IMR-90 (cell line): Measurements from ENCODE around the gene RPTOR. TPM values are rescaled to one million over a fixed set of nuclear protein-coding genes. Genes with fewer than 3 reads are reported as not detected.

Experiments
- ATAC-seq: fragments of 200-7000 bp; cut with Tn5 transposase; 2 replicates; pipeline ENCODE4 v1.9.1; 2020; ENCODE audit warnings: low read depth, mild to moderate bottlenecking, moderate library complexity
- BruUV-seq: library from RNA; stranded (reverse); fragments of 400-500 nt; replicated peaks from 2 replicates; lab custom pipeline; 2021; lab: Mats Ljungman, UMichigan
- CTCF ChIA-PET: fragments of 300-600 bp; formaldehyde crosslinking; extraction: SDS; loops from one replicate; lab custom pipeline; 2021; ENCODE audit warnings: antibody characterized with exemption; lab: Yijun Ruan, JAX
- POLR2A ChIA-PET: fragments of 300-600 bp; sonication (Branson Sonifier 250); formaldehyde crosslinking; loops from one replicate; lab custom pipeline; 2022; ENCODE audit warnings: antibody characterized with exemption; ENCODE audit not compliant: unreplicated experiment; lab: Charles Lee
- DNase-seq: peaks from one replicate; pipeline ENCODE4 v3.0.0; 2013
- H2AFZ ChIP-seq: replicated peaks from 2 replicates; pipeline ENCODE3; 2013; ENCODE audit warnings: low read length, mild to moderate bottlenecking; ENCODE audit not compliant: poor library complexity
- H2AK5ac ChIP-seq: 2 replicates; pipeline ENCODE4 v1.6.1; 2013; ENCODE audit warnings: low read depth, low read length, inconsistent platforms
- H2AK9ac ChIP-seq: replicated peaks from 2 replicates; pipeline ENCODE3; 2013; ENCODE audit warnings: mild to moderate bottlenecking, low read depth, low read length, moderate library complexity; ENCODE audit not compliant: poor library complexity
- H2BK120ac ChIP-seq: 2 replicates; pipeline ENCODE4 v1.6.1; 2013; ENCODE audit warnings: low read depth, low read length, inconsistent platforms
- H2BK15ac ChIP-seq: 3 replicates; pipeline ENCODE4 v1.6.1; 2013; ENCODE audit warnings: low read depth, low read length, inconsistent platforms
- H2BK20ac ChIP-seq: 2 replicates; pipeline ENCODE4 v1.6.1; 2013; ENCODE audit warnings: low read depth, mild to moderate bottlenecking, inconsistent platforms, low read length, moderate library complexity
- H2BK5ac ChIP-seq: 2 replicates; pipeline ENCODE4 v1.6.1; 2013; ENCODE audit warnings: mild to moderate bottlenecking, low read depth, low read length, inconsistent platforms; ENCODE audit not compliant: poor library complexity, severe bottlenecking
- H3K14ac ChIP-seq: replicated peaks from 2 replicates; pipeline ENCODE4 v1.6.1; 2013; ENCODE audit warnings: low read depth, low read length, inconsistent platforms
- H3K18ac ChIP-seq: 2 replicates; pipeline ENCODE4 v1.6.1; 2013; ENCODE audit warnings: low read depth, low read length, control low read depth
- H3K23ac ChIP-seq: 2 replicates; pipeline ENCODE4 v1.6.1; 2013; ENCODE audit warnings: low read depth, low read length, inconsistent platforms
- H3K27ac ChIP-seq: 2 replicates; pipeline ENCODE4 v1.5.1; 2013; ENCODE audit warnings: mild to moderate bottlenecking, control low read depth, low read length; ENCODE audit not compliant: insufficient read depth
- H3K27me3 ChIP-seq: 2 replicates; pipeline ENCODE4 v1.6.1; 2013; ENCODE audit warnings: low read length; ENCODE audit not compliant: control insufficient read depth, insufficient read depth
- H3K36me3 ChIP-seq: 2 replicates; pipeline ENCODE4 v1.6.1; 2013; ENCODE audit warnings: low read length, mixed read lengths; ENCODE audit not compliant: control insufficient read depth, insufficient read depth
- H3K4ac ChIP-seq: 2 replicates; pipeline ENCODE4 v1.6.1; 2013; ENCODE audit warnings: low read depth, low read length, inconsistent platforms
- H3K4me1 ChIP-seq: 2 replicates; pipeline ENCODE4 v1.6.1; 2013; ENCODE audit warnings: low read length, mixed read lengths; ENCODE audit not compliant: control insufficient read depth, insufficient read depth
- H3K4me2 ChIP-seq: 2 replicates; pipeline ENCODE4 v1.6.1; 2013; ENCODE audit warnings: low read depth, mild to moderate bottlenecking, control low read depth, low read length, moderate library complexity
- H3K4me3 ChIP-seq: 2 replicates; pipeline ENCODE4 v1.5.1; 2013; ENCODE audit warnings: low read depth, mild to moderate bottlenecking, control low read depth, low read length, moderate library complexity; ENCODE audit not compliant: insufficient read depth
- H3K56ac ChIP-seq: 2 replicates; pipeline ENCODE4 v1.6.1; 2013; ENCODE audit warnings: low read length, inconsistent platforms; ENCODE audit not compliant: insufficient read depth; ENCODE audit errors: extremely low read depth
- H3K79me1 ChIP-seq, 2 experiments: 2 replicates each; pipeline ENCODE4 v1.6.1; 2013; ENCODE audit warnings: low read length in 2 of 2, inconsistent platforms in 1 of 2, low read depth in 1 of 2
- H3K9ac ChIP-seq: 2 replicates; pipeline ENCODE4 v1.6.1; 2013; ENCODE audit warnings: low read depth, low read length, control low read depth
- H3K9me1 ChIP-seq: 2 replicates; pipeline ENCODE4 v1.6.1; 2013; ENCODE audit warnings: low read length, inconsistent platforms; ENCODE audit not compliant: insufficient read depth
- H3K9me3 ChIP-seq: 2 replicates; pipeline ENCODE4 v1.6.1; 2013; ENCODE audit warnings: low read length; ENCODE audit not compliant: control insufficient read depth, insufficient read depth
- H4K20me1 ChIP-seq: 2 replicates; pipeline ENCODE4 v1.6.1; 2013; ENCODE audit warnings: low read length, inconsistent platforms; ENCODE audit not compliant: insufficient read depth
- H4K5ac ChIP-seq: 2 replicates; pipeline ENCODE4 v1.6.1; 2013; ENCODE audit warnings: mild to moderate bottlenecking, low read depth, low read length, control low read depth
- H4K8ac ChIP-seq, 2 experiments: 2 replicates each; pipeline ENCODE4 v1.6.1; 2013; ENCODE audit warnings: low read depth in 2 of 2, low read length in 2 of 2, control low read depth in 1 of 2, inconsistent platforms in 1 of 2
- H4K91ac ChIP-seq: 2 replicates; pipeline ENCODE4 v1.6.1; 2013; ENCODE audit warnings: low read depth, low read length, inconsistent platforms; ENCODE audit not compliant: insufficient read depth
- BHLHE40 ChIP-seq: fragments of 150-350 bp; IDR thresholded peaks from 2 replicates; pipeline ENCODE4 v1.6.1; 2016; ENCODE audit warnings: mild to moderate bottlenecking, low read depth, low read length
- CEBPB ChIP-seq: IDR thresholded peaks from 2 replicates; pipeline ENCODE4 v1.6.1; 2012; ENCODE audit warnings: low read depth, low read length, improper control_type of control experiment
- CHD1 ChIP-seq: IDR thresholded peaks from 2 replicates; pipeline ENCODE4 v1.6.1; 2012; ENCODE audit warnings: low read depth, low read length, improper control_type of control experiment
- ELK1 ChIP-seq: fragments of 150-350 bp; IDR thresholded peaks from 2 replicates; pipeline ENCODE4 v1.6.1; 2016; ENCODE audit warnings: low read depth, mild to moderate bottlenecking, low read length, moderate library complexity, borderline replicate concordance
- FOS ChIP-seq: fragments of 150-350 bp; IDR thresholded peaks from 2 replicates; pipeline ENCODE4 v1.6.1; 2016; ENCODE audit warnings: low read depth, low read length
- MAFK ChIP-seq: IDR thresholded peaks from 2 replicates; pipeline ENCODE4 v1.6.1; 2012; ENCODE audit warnings: low read depth, low read length, improper control_type of control experiment
- MAZ ChIP-seq: IDR thresholded peaks from 2 replicates; pipeline ENCODE4 v1.6.1; 2012; ENCODE audit warnings: low read depth, mild to moderate bottlenecking, low read length, improper control_type of control experiment, moderate library complexity, borderline replicate concordance
- MXI1 ChIP-seq: IDR thresholded peaks from 2 replicates; pipeline ENCODE4 v1.6.1; 2012; ENCODE audit warnings: low read depth, mild to moderate bottlenecking, low read length, moderate library complexity, borderline replicate concordance
- NFE2L2 ChIP-seq: fragments of 150-350 bp; IDR thresholded peaks from 2 replicates; pipeline ENCODE4 v1.6.1; 2016; ENCODE audit warnings: low read depth, mild to moderate bottlenecking, low read length
- POLR2A ChIP-seq: IDR thresholded peaks from 2 replicates; pipeline ENCODE4 v1.6.1; 2012; ENCODE audit warnings: mild to moderate bottlenecking, low read depth, low read length
- RAD21 ChIP-seq: IDR thresholded peaks from 2 replicates; pipeline ENCODE4 v1.6.1; 2012; ENCODE audit warnings: low read length, improper control_type of control experiment
- RCOR1 ChIP-seq: IDR thresholded peaks from 2 replicates; pipeline ENCODE4 v1.6.1; 2012; ENCODE audit warnings: mild to moderate bottlenecking, low read length, improper control_type of control experiment; ENCODE audit not compliant: insufficient replicate concordance
- RFX5 ChIP-seq: IDR thresholded peaks from 2 replicates; pipeline ENCODE4 v1.8.0; 2012; ENCODE audit warnings: low read depth, mild to moderate bottlenecking, low read length, moderate library complexity
- SMC3 ChIP-seq: fragments of 150-350 bp; IDR thresholded peaks from 2 replicates; pipeline ENCODE4 v1.6.1; 2016; ENCODE audit warnings: low read depth, mild to moderate bottlenecking, antibody characterized with exemption, low read length, moderate library complexity
- WGBS, 2 experiments: methylation state at CpG; one replicate each; pipeline versions ENCODE4 v1.1.5 to v1.1.7; 2013; ENCODE audit warnings: missing lambda C conversion rate in 2 of 2; ENCODE audit not compliant: insufficient read length in 1 of 2; ENCODE audit errors: extremely low coverage in 2 of 2; 5-methylcytosine and 5-hydroxymethylcytosine counted together
- dilution Hi-C: fragments of 300-500 bp; cut with HindIII; formaldehyde crosslinking; loops from one replicate; pipeline ENCODE4 v1.14.3; 2018; ENCODE audit warnings: low sequenced_read_pairs; ENCODE audit not compliant: unreplicated experiment
- in situ Hi-C: fragments of 300-500 bp; cut with MboI; formaldehyde crosslinking; loops from 3 replicates; pipeline ENCODE4 v1.14.3; 2019; ENCODE audit warnings: low sequenced_read_pairs, inconsistent platforms, mixed read lengths
- intact Hi-C: fragments of 100-400 bp; cut with micrococcal nuclease; formaldehyde crosslinking; loops from 2 replicates; pipeline ENCODE4 v1.10.0; 2022
- polyA plus RNA-seq, 3 experiments: library from polyadenylated mRNA; depleted of rRNA; stranded (reverse); fragments of >200 nt; gene quantifications; 2 replicates each; pipeline ENCODE4 v1.2.3, GENCODE V29; 2012; ENCODE audit warnings: low replicate concordance in 1 of 3
- total RNA-seq: library from RNA; depleted of rRNA; stranded (reverse); fragments of >200 nt; gene quantifications from 2 replicates; pipeline ENCODE4 v1.2.3, GENCODE V29; 2012
- TF ChIP-seq, protein P1 (sequence below): fragments of 150-350 bp; IDR thresholded peaks from 2 replicates; pipeline ENCODE4 v1.6.1; 2017; ENCODE audit warnings: mild to moderate bottlenecking, antibody characterized with exemption, low read length, low read depth
- TF ChIP-seq, protein P2 (sequence below): conservative IDR thresholded peaks from 2 replicates; pipeline ENCODE4 v1.5.1; 2012; ENCODE audit warnings: mild to moderate bottlenecking, low read depth, low read length, improper control_type of control experiment

RPTOR gene
- total and polyA plus RNA-seq, 2 of the 4 experiments (the other 2 are of a cell fraction): 10.8 to 14.7 TPM

DNA sequence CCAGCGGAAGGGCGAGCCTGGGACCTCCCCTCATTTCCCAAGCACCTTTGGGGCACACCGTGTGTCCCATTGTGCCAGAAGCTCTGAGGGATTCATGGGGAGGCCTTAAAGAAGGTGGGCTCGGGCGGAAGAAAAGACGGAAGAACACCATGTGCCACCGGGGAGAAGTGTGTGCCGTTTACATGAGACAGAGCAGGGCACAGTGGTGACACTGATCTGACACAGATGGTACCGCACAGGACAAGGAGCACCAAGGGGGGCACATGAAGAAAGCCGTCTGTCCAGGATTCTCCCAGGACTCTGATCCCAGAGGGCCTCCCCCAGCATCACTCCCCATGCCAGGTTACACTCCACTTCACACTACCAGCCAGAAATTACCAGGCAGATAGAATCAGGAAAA is 318.3 kb downstream of the RPTOR start:
- no peaks in the 10 kb centered on the region for H3K27me3 ChIP-seq
- TF ChIP-seq NFE2L2 (no peak), BHLHE40 (no peak), MAZ (no peak), CHD1 (no peak), RAD21 (no peak), RCOR1 (no peak), CEBPB (no peak), SMC3 (no peak), FOS (no peak), RFX5 (no peak), ELK1 (no peak), MAFK (no peak), POLR2A (no peak), MXI1 (no peak)
- TF ChIP-seq, protein P1, sequence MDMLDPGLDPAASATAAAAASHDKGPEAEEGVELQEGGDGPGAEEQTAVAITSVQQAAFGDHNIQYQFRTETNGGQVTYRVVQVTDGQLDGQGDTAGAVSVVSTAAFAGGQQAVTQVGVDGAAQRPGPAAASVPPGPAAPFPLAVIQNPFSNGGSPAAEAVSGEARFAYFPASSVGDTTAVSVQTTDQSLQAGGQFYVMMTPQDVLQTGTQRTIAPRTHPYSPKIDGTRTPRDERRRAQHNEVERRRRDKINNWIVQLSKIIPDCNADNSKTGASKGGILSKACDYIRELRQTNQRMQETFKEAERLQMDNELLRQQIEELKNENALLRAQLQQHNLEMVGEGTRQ: no peak
- TF ChIP-seq, protein P2, sequence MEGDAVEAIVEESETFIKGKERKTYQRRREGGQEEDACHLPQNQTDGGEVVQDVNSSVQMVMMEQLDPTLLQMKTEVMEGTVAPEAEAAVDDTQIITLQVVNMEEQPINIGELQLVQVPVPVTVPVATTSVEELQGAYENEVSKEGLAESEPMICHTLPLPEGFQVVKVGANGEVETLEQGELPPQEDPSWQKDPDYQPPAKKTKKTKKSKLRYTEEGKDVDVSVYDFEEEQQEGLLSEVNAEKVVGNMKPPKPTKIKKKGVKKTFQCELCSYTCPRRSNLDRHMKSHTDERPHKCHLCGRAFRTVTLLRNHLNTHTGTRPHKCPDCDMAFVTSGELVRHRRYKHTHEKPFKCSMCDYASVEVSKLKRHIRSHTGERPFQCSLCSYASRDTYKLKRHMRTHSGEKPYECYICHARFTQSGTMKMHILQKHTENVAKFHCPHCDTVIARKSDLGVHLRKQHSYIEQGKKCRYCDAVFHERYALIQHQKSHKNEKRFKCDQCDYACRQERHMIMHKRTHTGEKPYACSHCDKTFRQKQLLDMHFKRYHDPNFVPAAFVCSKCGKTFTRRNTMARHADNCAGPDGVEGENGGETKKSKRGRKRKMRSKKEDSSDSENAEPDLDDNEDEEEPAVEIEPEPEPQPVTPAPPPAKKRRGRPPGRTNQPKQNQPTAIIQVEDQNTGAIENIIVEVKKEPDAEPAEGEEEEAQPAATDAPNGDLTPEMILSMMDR: no peak
- peaks cover 9 to 34% of the 10 kb centered on the region in 2 experiments for H3K79me1 ChIP-seq
- no peak overlapping the region for H2AFZ ChIP-seq
- no peak overlapping the region for H4K5ac ChIP-seq
- H3K9me3 ChIP-seq: no peaks in the 10 kb centered on the region
- H3K9ac ChIP-seq: no peak overlapping the region
- DNase-seq: no peak
- no peak overlapping the region for H2BK120ac ChIP-seq
- no peak overlapping the region for H3K4ac ChIP-seq
- ChIA-PET CTCF (no interaction called here), POLR2A (no interaction called here)
- 90% methylated on average over 3 of the region's 10 CpGs; no CpG with 5 or more reads in 1 of the 2 experiments for WGBS, 2 experiments
- peaks cover 5% of the 10 kb centered on the region; the same call in 1 of the 2 replicates for H3K36me3 ChIP-seq
- no peak overlapping the region for H3K4me3 ChIP-seq
- BruUV-seq: no TSS peak
- dilution Hi-C loops: no loop called here
- no peak overlapping the region for H2AK9ac ChIP-seq
- no peak overlapping the region for H3K56ac ChIP-seq
- no peak overlapping the region for H4K91ac ChIP-seq
- intact Hi-C loops: no loop called here
- H2AK5ac ChIP-seq: peak overlapping the region; percentile 49
- no peak overlapping the region for H2BK15ac ChIP-seq
- H3K23ac ChIP-seq: no peak overlapping the region
- peaks cover 29% of the 10 kb centered on the region for H3K9me1 ChIP-seq
- in situ Hi-C loops: no loop called here
- no peak overlapping the region for H3K4me2 ChIP-seq
- no peak overlapping the region for H3K27ac ChIP-seq
- no peak overlapping the region for H2BK5ac ChIP-seq
- ATAC-seq: no peak
- no peak overlapping the region for H3K18ac ChIP-seq
- no peaks in the 10 kb centered on the region for H4K20me1 ChIP-seq
- H3K14ac ChIP-seq: no peak overlapping the region
- H3K4me1 ChIP-seq: peaks cover 20% of the 10 kb centered on the region
- no peak overlapping the region for H4K8ac ChIP-seq
- no peak overlapping the region for H2BK20ac ChIP-seq
